Measurements from ENCODE around the gene PDGFRB.

- TF ChIP-seq EP300 (conservative IDR thresholded peaks at IDR 0.05; ENCODE audit: poor library complexity, severe bottlenecking) (no peak), CTCF (IDR thresholded peaks at IDR 0.05; ENCODE audit: poor library complexity, severe bottlenecking) (no peak), POLR2AphosphoS5 (IDR thresholded peaks at IDR 0.05) (no peak), REST (IDR thresholded peaks at IDR 0.05; ENCODE audit: borderline replicate concordance) (no peak), TAF1 (IDR thresholded peaks at IDR 0.05; ENCODE audit: low read depth) (no peak)
These were observed 73.9 kb downstream of the PDGFRB start for GRCh38 chr5:150081541-150082283.

All from neural cell (in vitro differentiated cells).